Adrenal gland (tissue), 12 donors: ENCODE measurements around the gene AP2A2. TPM values are rescaled to one million over a fixed set of nuclear protein-coding genes. Genes with fewer than 3 reads are reported as not detected.

Experiments used
- DNase-seq, 7 donors: peaks; one replicate each; pipeline ENCODE4 v3.0.0-alpha.2; 2019 to 2020
- H3K27ac ChIP-seq, 5 donors: fragments of 200-600 bp; sonication (generic) in 4 of 5; 1 replicate in 3 of 5; 2 replicates in 2 of 5; pipeline versions ENCODE4 v1.5.1 to v1.8.0; 2016 to 2020; ENCODE audit warnings: mild to moderate bottlenecking in 1 of 5
- H3K27me3 ChIP-seq: fragments of 200-600 bp; 2 replicates; pipeline ENCODE4 v1.8.0; 2021
- H3K36me3 ChIP-seq, 2 donors: fragments of 200-600 bp; replicated peaks in 1 of 2; 1 replicate in 1 of 2; 2 replicates in 1 of 2; pipeline versions ENCODE4 v1.5.1 to v1.8.0; 2018 to 2022
- H3K4me1 ChIP-seq, 2 donors: fragments of 200-600 bp; replicated peaks in 1 of 2; 1 replicate in 1 of 2; 2 replicates in 1 of 2; pipeline versions ENCODE4 v1.5.1 to v1.8.0; 2018 to 2021
- H3K4me3 ChIP-seq, 4 donors: fragments of 200-600 bp; sonication (generic) in 3 of 4; one replicate each; pipeline ENCODE4 v1.5.1; 2016 to 2018
- H3K9me3 ChIP-seq, 3 donors: fragments of 200-600 bp; sonication (generic) in 1 of 3; replicated peaks in 1 of 3; 1 replicate in 2 of 3; 2 replicates in 1 of 3; pipeline versions ENCODE4 v1.5.1 to v1.8.0; 2016 to 2021
- CTCF ChIP-seq, 6 experiments: fragments of 450-650 bp in 4 of 6; fragments of 200-600 bp in 2 of 6; sonication (generic) in 1 of 6; IDR thresholded peaks; 1 replicate in 5 of 6; 2 replicates in 1 of 6; pipeline versions ENCODE4 v1.5.1 to v1.8.0; 2016 to 2021; ENCODE audit warnings: antibody characterized with exemption in 6 of 6, mild to moderate bottlenecking in 2 of 6, moderate library complexity in 1 of 6
- POLR2A ChIP-seq, 2 donors: fragments of 450-650 bp; IDR thresholded peaks; one replicate each; pipeline ENCODE4 v1.6.1; 2017; ENCODE audit warnings: antibody characterized with exemption in 2 of 2, mild to moderate bottlenecking in 2 of 2, moderate library complexity in 1 of 2
- whole genome bisulfite sequencing, 4 donors: extraction: QIAGEN DNeasy Blood & Tissue Kit in 2 of 4; methylation state at CpG; one replicate each; pipeline versions ENCODE4 v1.1.5 to v1.1.7; 2013 to 2017; 5-methylcytosine and 5-hydroxymethylcytosine counted together
- intact Hi-C, 2 donors: fragments of 100-400 bp; cut with DNase I; formaldehyde crosslinking; loops; one replicate each; pipeline versions ENCODE4 v1.14.1 to v1.15.0; 2022 to 2023
- polyA plus RNA-seq, 3 donors: library from polyadenylated mRNA; stranded (reverse); fragments of 200-250 nt in 2 of 3; fragments of 350-450 nt in 1 of 3; fragmentation: Illumina TruSeq in 1 of 3; extraction: RNeasy Lipid Tissue Mini Kit (QIAGEN cat#74804) in 1 of 3; gene quantifications; one replicate each; pipeline ENCODE4 v1.2.3, GENCODE V29; 2013 to 2014
- total RNA-seq, 9 donors: library from RNA; depleted of rRNA in 4 of 9; stranded (reverse); fragments of >200 nt in 4 of 9; fragments of 120-200 nt in 1 of 9; fragmentation: NEBNext Ultra II Directional in 1 of 9; extraction: Animal tissue kit (Norgen Biotek cat#: 25700) in 1 of 9; gene quantifications; one replicate each; pipeline versions ENCODE4 v1.1.0 to v1.2.4, GENCODE V29; 2013 to 2023
- donor health status: healthy with polysubstance abuse.
- donor health status: Bipolar disorder and iron deficiency.
- donor health status: DM: yes; HTN: yes; CAD: no.
- donor health status: DM: no; HTN: no; CAD: no.
- donor health status: DM: no; HTN: no; CAD: no.
- donor health status: DM: yes; HTN: yes; CAD: no.

The AP2A2 gene
- total and polyA plus RNA-seq, 12 donors: 15.3 to 115 (median 73.1) TPM

GRCh38 chr11:1022908-1023810, 97.5 kb downstream of the AP2A2 start:
- H3K4me3 ChIP-seq: no peak overlapping the region

GRCh38 chr11:1023811-1024596, 98.3 kb downstream of the AP2A2 start:
- Histone ChIP-seq H3K9me3 (no peaks in the 10 kb centered on the region), H3K4me1 (no peaks in the 10 kb centered on the region), H3K36me3 (no peaks in the 10 kb centered on the region), H3K27ac (no peak overlapping the region), H3K4me3 (no peak overlapping the region), H3K27me3 (no peaks in the 10 kb centered on the region)
- intact Hi-C loops: no loop called here
- TF ChIP-seq CTCF (IDR thresholded peaks at IDR 0.05) (no peak), POLR2A (IDR thresholded peaks at IDR 0.05) (no peak)
- DNase-seq: no peak
- WGBS, 4 donors: 94 to 95% (median 94%) methylated on average over 9 to 50 of the region's 50 CpGs

More at GRCh38 chr11:1022908-1023810, 97.5 kb downstream of the AP2A2 start:
- H3K9me3 ChIP-seq: no peaks in the 10 kb centered on the region
- intact Hi-C loops: no loop called here
- TF ChIP-seq CTCF (IDR thresholded peaks at IDR 0.05) (no peak), POLR2A (IDR thresholded peaks at IDR 0.05) (no peak)
- H3K36me3 ChIP-seq: no peaks in the 10 kb centered on the region
- WGBS, 4 donors: 90 to 92% (median 91%) methylated on average over 21 to 28 of the region's 28 CpGs
- no peak overlapping the region for H3K27ac ChIP-seq
- no peak for DNase-seq
- no peaks in the 10 kb centered on the region for H3K4me1 ChIP-seq
- H3K27me3 ChIP-seq: no peaks in the 10 kb centered on the region

GRCh38 chr11:1024597-1025409, 99.1 kb downstream of the AP2A2 start:
- TF ChIP-seq POLR2A (IDR thresholded peaks at IDR 0.05) (no peak), CTCF (IDR thresholded peaks at IDR 0.05) (no peak)
- Histone ChIP-seq H3K27me3 (no peaks in the 10 kb centered on the region), H3K27ac (no peak overlapping the region), H3K4me3 (no peak overlapping the region), H3K36me3 (no peaks in the 10 kb centered on the region), H3K9me3 (no peaks in the 10 kb centered on the region), H3K4me1 (no peaks in the 10 kb centered on the region)
- DNase-seq: no peak
- intact Hi-C loops: no loop called here
- 84 to 90% (median 86%) methylated on average over 29 to 48 of the region's 48 CpGs for WGBS, 4 donors
